ENCODE results near the gene CPNE1. TPM values are rescaled to one million over a fixed set of nuclear protein-coding genes. Genes with fewer than 3 reads are reported as not detected.
"Not testable (repeated sequence)": the region's sequence is repeated elsewhere in the genome, so short reads cannot be mapped to it uniquely, and the experiment has no call there.

The CPNE1 gene
- total RNA-seq (ENCODE audit: unreplicated experiment): 233 TPM
- long read RNA-seq, transcript CPNE1-204 (16 exons, 1,928 nt): major isoform, 24 of 99 reads
- long read RNA-seq, partial matches to known transcripts: 2 of 99 reads
- long read RNA-seq, other reads (novel, unspliced or antisense): 72 of 99 reads

DNA sequence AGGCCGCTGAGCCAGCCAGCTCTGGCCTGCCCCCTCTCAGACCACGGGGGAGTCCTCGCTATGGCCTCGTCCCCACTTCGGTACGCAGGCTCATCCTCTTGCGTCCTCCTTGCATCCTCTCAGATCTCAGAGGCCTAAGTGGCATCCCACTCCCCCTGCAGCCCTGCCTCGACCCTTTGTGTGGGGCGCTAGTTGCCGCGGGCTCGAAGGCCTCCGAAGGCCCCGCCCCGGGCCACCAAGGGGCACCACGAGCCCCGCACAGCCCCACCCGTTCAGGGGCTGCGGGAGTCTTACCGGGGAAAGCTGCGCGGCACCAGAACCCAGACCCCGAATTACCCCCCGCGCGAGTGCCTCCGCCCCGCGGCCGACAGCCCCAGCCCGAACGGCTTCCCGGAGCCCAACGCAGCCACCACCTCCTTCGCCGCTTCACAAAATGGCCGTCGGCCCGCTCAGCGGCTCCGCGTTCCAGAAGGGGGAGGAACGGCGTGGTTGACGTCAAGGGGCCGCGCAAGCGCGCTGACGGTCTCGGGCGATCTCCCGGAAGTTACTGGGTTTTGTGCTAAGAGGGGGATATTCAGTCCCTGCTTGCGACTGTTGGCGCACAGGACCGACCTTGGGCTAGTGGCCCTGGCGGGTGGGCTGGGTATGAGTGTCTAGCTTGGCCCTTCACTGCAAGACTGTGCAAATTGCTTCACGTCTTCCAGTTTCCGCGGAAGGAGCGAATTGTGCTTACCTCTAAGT, at the start of gene CPNE1, which contains the start of gene RBM12:
Gene CPNE1 (minus strand): TSS at position 435 of the 741 bp plus-strand sequence. CDS start 31,977 bp downstream, outside the sequence.
Gene RBM12 (minus strand): TSS at position 435 of the 741 bp plus-strand sequence. CDS start 9,578 bp downstream, outside the sequence.
- TF ChIP-seq, protein P1, sequence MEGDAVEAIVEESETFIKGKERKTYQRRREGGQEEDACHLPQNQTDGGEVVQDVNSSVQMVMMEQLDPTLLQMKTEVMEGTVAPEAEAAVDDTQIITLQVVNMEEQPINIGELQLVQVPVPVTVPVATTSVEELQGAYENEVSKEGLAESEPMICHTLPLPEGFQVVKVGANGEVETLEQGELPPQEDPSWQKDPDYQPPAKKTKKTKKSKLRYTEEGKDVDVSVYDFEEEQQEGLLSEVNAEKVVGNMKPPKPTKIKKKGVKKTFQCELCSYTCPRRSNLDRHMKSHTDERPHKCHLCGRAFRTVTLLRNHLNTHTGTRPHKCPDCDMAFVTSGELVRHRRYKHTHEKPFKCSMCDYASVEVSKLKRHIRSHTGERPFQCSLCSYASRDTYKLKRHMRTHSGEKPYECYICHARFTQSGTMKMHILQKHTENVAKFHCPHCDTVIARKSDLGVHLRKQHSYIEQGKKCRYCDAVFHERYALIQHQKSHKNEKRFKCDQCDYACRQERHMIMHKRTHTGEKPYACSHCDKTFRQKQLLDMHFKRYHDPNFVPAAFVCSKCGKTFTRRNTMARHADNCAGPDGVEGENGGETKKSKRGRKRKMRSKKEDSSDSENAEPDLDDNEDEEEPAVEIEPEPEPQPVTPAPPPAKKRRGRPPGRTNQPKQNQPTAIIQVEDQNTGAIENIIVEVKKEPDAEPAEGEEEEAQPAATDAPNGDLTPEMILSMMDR (IDR thresholded peaks at IDR 0.05; ENCODE audit: unreplicated experiment): no peak
- Mint-ChIP-seq H3K27ac (ENCODE audit: unreplicated experiment) (peak within 1 kb of the TSS; percentile 99), H3K4me3 (ENCODE audit: unreplicated experiment) (peak within 1 kb of the TSS; percentile 97), H3K4me1 (ENCODE audit: unreplicated experiment) (peaks cover 37% of the 10 kb centered on the region), H3K36me3 (ENCODE audit: low read depth, unreplicated experiment) (peaks cover 5% of the 10 kb centered on the region), H3K27me3 (ENCODE audit: unreplicated experiment) (no peaks in the 10 kb centered on the region), H3K9me3 (ENCODE audit: unreplicated experiment) (no peaks in the 10 kb centered on the region)
- DNase-seq (ENCODE audit: low spot score): peak; percentile 91

DNA sequence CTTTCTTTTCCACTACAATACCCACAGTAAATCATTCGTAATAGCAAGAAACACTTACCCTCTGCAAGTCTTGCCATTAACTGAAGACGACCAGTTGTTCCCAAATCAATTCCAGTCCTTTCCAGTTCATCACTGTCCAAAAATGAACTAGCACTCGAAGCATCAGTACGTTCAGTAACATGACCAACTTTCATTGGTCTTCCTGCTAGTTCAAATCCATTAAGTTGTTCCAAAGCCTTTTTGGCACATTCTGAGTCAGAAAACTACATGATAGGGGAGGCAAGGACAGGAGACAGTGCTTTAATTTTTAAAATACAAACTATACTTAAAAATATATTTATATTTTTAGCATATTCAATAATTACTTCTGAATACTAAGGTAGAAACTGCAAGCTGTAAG, 49.4 kb upstream of the CPNE1 start:
- Mint-ChIP-seq H3K9me3 (ENCODE audit: unreplicated experiment) (no peaks in the 10 kb centered on the region), H3K4me3 (ENCODE audit: unreplicated experiment) (no peak overlapping the region), H3K36me3 (ENCODE audit: low read depth, unreplicated experiment) (peaks cover 33% of the 10 kb centered on the region), H3K4me1 (ENCODE audit: unreplicated experiment) (no peaks in the 10 kb centered on the region), H3K27me3 (ENCODE audit: unreplicated experiment) (peaks cover 1% of the 10 kb centered on the region), H3K27ac (ENCODE audit: unreplicated experiment) (no peak overlapping the region)
- TF ChIP-seq, protein P1 (IDR thresholded peaks at IDR 0.05; ENCODE audit: unreplicated experiment): no peak
- DNase-seq (ENCODE audit: low spot score): no peak

GRCh38 chr20:35713120-35713519, 48.4 kb upstream of the CPNE1 start:
- Mint-ChIP-seq H3K36me3 (ENCODE audit: low read depth, unreplicated experiment) (peaks cover 36% of the 10 kb centered on the region), H3K4me3 (ENCODE audit: unreplicated experiment) (peak overlapping the region; percentile 33)
- H3K4me1 Mint-ChIP-seq (ENCODE audit: unreplicated experiment); DNase-seq (ENCODE audit: low spot score); H3K9me3 Mint-ChIP-seq (ENCODE audit: unreplicated experiment); H3K27ac Mint-ChIP-seq (ENCODE audit: unreplicated experiment); H3K27me3 Mint-ChIP-seq (ENCODE audit: unreplicated experiment): not testable (repeated sequence)

- TF ChIP-seq, protein P1 (IDR thresholded peaks at IDR 0.05; ENCODE audit: unreplicated experiment): no peak
- H3K27me3 Mint-ChIP-seq (ENCODE audit: unreplicated experiment): no peaks in the 10 kb centered on the region
- peaks cover 27% of the 10 kb centered on the region for H3K36me3 Mint-ChIP-seq (ENCODE audit: low read depth, unreplicated experiment)
- no peak overlapping the region for H3K27ac Mint-ChIP-seq (ENCODE audit: unreplicated experiment)
- no peaks in the 10 kb centered on the region for H3K9me3 Mint-ChIP-seq (ENCODE audit: unreplicated experiment)
- DNase-seq (ENCODE audit: low spot score): no peak
- H3K4me3 Mint-ChIP-seq (ENCODE audit: unreplicated experiment): no peak overlapping the region
- H3K4me1 Mint-ChIP-seq (ENCODE audit: unreplicated experiment): no peaks in the 10 kb centered on the region
Measured at GRCh38 chr20:35711588-35712209, 47.0 kb upstream of the CPNE1 start.

- Mint-ChIP-seq H3K27ac (ENCODE audit: unreplicated experiment) (no peak overlapping the region), H3K4me3 (ENCODE audit: unreplicated experiment) (no peak overlapping the region), H3K4me1 (ENCODE audit: unreplicated experiment) (no peaks in the 10 kb centered on the region), H3K9me3 (ENCODE audit: unreplicated experiment) (no peaks in the 10 kb centered on the region), H3K27me3 (ENCODE audit: unreplicated experiment) (no peaks in the 10 kb centered on the region), H3K36me3 (ENCODE audit: low read depth, unreplicated experiment) (peaks cover 23% of the 10 kb centered on the region)
- DNase-seq (ENCODE audit: low spot score): no peak
- TF ChIP-seq, protein P1 (IDR thresholded peaks at IDR 0.05; ENCODE audit: unreplicated experiment): no peak
Measured at GRCh38 chr20:35710884-35711587, 46.3 kb upstream of the CPNE1 start.
